Colonic mucosa (tissue), 4 donors: ENCODE data around the gene CEP170B. TPM values are rescaled to one million over a fixed set of nuclear protein-coding genes. Genes with fewer than 3 reads are reported as not detected.

Source experiments
- DNase-seq: peaks from one replicate; pipeline ENCODE4 v3.0.0-alpha.2; 2020
- H3K27ac ChIP-seq: fragments of 200-600 bp; one replicate; pipeline ENCODE4 v1.8.0; 2021
- H3K27me3 ChIP-seq: fragments of 200-600 bp; one replicate; pipeline ENCODE4 v1.8.0; 2021
- H3K36me3 ChIP-seq: fragments of 200-600 bp; one replicate; pipeline ENCODE4 v1.8.0; 2021
- H3K4me1 ChIP-seq: fragments of 200-600 bp; one replicate; pipeline ENCODE4 v1.8.0; 2021; ENCODE audit warnings: mild to moderate bottlenecking
- H3K4me3 ChIP-seq: fragments of 200-600 bp; one replicate; pipeline ENCODE4 v1.8.0; 2021
- H3K9ac ChIP-seq, 2 donors: one replicate each; pipeline ENCODE4 v1.7.0; 2013; ENCODE audit warnings: control low read depth in 2 of 2, low read depth in 2 of 2, low read length in 2 of 2
- H3K9me3 ChIP-seq: fragments of 200-600 bp; one replicate; pipeline ENCODE4 v1.8.0; 2021
- CTCF ChIP-seq: fragments of 200-600 bp; IDR thresholded peaks from one replicate; pipeline ENCODE4 v1.8.0; 2022; ENCODE audit warnings: antibody characterized with exemption, mild to moderate bottlenecking
- intact Hi-C: fragments of 100-400 bp; cut with DNase I; formaldehyde crosslinking; loops from one replicate; pipeline ENCODE4 v1.14.1; 2022
- total RNA-seq, 2 donors: library from RNA; stranded (reverse); fragmentation: NEBNext Ultra II Directional in 1 of 2; extraction: Animal tissue kit (Norgen Biotek cat#: 25700) in 1 of 2; gene quantifications; one replicate each; pipeline ENCODE4 v1.2.1, GENCODE V29; 2021
- donor health status: healthy.
- donor health status: DM: no; HTN: no; CAD: no.
- donor health status: DM: no; HTN: no; CAD: no.

The CEP170B gene
- total RNA-seq, 2 donors from 2014 or later = 57.2 to 110 TPM

GRCh38 chr14:104892531-104893434, 27.7 kb downstream of the CEP170B start:
- Histone ChIP-seq H3K27me3 (no peaks in the 10 kb centered on the region), H3K4me1 (no peaks in the 10 kb centered on the region), H3K9ac (no peak overlapping the region), H3K9me3 (no peaks in the 10 kb centered on the region), H3K36me3 (no peaks in the 10 kb centered on the region), H3K27ac (no peak overlapping the region), H3K4me3 (no peak overlapping the region)
- DNase-seq = peak; percentile 15
- intact Hi-C loops = no loop called here
- TF ChIP-seq CTCF = no peak

GRCh38 chr14:104893435-104894207, 28.6 kb downstream of the CEP170B start:
- no peak overlapping the region for H3K9ac ChIP-seq
- no peak for TF ChIP-seq CTCF
- no peaks in the 10 kb centered on the region for H3K27me3 ChIP-seq
- intact Hi-C loops = no loop called here
- peak; percentile 23 for DNase-seq
- no peaks in the 10 kb centered on the region for H3K36me3 ChIP-seq
- H3K9me3 ChIP-seq = no peaks in the 10 kb centered on the region
- no peak overlapping the region for H3K27ac ChIP-seq
- H3K4me1 ChIP-seq = no peaks in the 10 kb centered on the region
- no peak overlapping the region for H3K4me3 ChIP-seq

- Histone ChIP-seq H3K9me3 (no peaks in the 10 kb centered on the region), H3K4me3 (no peak overlapping the region), H3K9ac (no peak overlapping the region), H3K36me3 (no peaks in the 10 kb centered on the region), H3K27me3 (no peaks in the 10 kb centered on the region), H3K4me1 (no peaks in the 10 kb centered on the region), H3K27ac (no peak overlapping the region)
- no peak for DNase-seq
- no peak for TF ChIP-seq CTCF
- intact Hi-C loops = loop anchor here (5.0 kb wide), 1 partner anchor 153 kb away; no protein-coding TSS in a partner anchor
Measured at GRCh38 chr14:104894331-104895206, 29.5 kb downstream of the CEP170B start.

- DNase-seq = no peak
- H3K27ac ChIP-seq = no peak overlapping the region
Measured at GRCh38 chr14:104895207-104895785, 30.2 kb downstream of the CEP170B start.

More at GRCh38 chr14:104895207-104895785, 30.2 kb downstream of the CEP170B start:
- no peak overlapping the region for H3K9ac ChIP-seq
- no peak overlapping the region for H3K4me3 ChIP-seq
- H3K4me1 ChIP-seq = no peaks in the 10 kb centered on the region
- H3K9me3 ChIP-seq = no peaks in the 10 kb centered on the region
- no peaks in the 10 kb centered on the region for H3K36me3 ChIP-seq
- TF ChIP-seq CTCF = no peak
- intact Hi-C loops = loop anchor here (5.0 kb wide), 1 partner anchor 152 kb away; no protein-coding TSS in a partner anchor
- H3K27me3 ChIP-seq = no peaks in the 10 kb centered on the region
